ENCODE results near the gene MTG1.

DNA sequence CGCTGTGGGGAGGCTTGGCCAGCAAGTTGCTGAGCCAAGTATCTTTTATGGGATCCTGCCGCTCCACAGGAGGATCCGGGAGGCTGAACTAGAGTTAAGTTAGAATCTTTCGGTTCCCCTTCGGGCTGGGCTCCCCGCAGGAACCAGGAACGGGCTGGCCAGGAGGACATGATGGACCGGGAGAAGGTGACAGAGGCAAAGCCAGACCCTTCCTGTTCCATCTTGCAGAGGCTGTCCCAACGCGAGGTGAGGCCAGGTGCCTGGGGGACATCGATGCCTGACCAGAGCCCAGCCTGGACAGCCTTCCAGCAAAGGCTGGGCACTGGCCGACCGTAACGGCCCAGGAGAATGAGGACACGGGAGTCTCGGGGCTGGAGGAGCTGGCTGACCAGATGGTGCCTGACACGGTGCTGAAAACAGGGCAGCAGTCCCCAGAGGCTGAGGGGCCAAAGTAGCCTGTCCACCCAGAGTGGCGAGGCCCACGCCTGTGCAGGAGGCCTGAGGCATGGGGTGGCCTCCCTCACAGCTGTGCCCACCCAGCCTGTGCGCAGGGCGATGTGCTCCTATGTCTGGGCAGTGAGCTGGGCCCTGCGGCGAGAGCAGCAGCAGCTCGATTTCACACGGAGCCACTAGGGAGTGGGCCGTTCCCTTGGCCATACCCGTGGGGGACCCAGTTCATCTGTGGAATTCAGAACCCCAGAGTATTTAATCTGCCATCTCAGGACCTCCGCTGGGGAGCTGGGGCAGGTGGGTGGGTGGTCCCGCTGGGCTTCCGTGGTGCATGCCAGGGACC is 16.7 kb upstream of the MTG1 start:
- TF ChIP-seq EP300 (IDR thresholded peaks at IDR 0.05) (no peak), POLR2A (IDR thresholded peaks at IDR 0.05) (no peak)
- TF ChIP-seq, protein P1, sequence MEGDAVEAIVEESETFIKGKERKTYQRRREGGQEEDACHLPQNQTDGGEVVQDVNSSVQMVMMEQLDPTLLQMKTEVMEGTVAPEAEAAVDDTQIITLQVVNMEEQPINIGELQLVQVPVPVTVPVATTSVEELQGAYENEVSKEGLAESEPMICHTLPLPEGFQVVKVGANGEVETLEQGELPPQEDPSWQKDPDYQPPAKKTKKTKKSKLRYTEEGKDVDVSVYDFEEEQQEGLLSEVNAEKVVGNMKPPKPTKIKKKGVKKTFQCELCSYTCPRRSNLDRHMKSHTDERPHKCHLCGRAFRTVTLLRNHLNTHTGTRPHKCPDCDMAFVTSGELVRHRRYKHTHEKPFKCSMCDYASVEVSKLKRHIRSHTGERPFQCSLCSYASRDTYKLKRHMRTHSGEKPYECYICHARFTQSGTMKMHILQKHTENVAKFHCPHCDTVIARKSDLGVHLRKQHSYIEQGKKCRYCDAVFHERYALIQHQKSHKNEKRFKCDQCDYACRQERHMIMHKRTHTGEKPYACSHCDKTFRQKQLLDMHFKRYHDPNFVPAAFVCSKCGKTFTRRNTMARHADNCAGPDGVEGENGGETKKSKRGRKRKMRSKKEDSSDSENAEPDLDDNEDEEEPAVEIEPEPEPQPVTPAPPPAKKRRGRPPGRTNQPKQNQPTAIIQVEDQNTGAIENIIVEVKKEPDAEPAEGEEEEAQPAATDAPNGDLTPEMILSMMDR (IDR thresholded peaks at IDR 0.05): no peak

All from sigmoid colon (tissue), 4 donors.